Ureter (tissue), 1 donor: ENCODE measurements around the gene LRP11. TPM values are rescaled to one million over a fixed set of nuclear protein-coding genes. Genes with fewer than 3 reads are reported as not detected.

Source experiments
- DNase-seq: peaks from one replicate; pipeline ENCODE4 v3.0.0-alpha.2; 2020; ENCODE audit warnings: low spot score
- total RNA-seq: library from RNA; stranded (reverse); gene quantifications from one replicate; pipeline ENCODE4 v1.2.4, GENCODE V29; 2023
- donor health status: DM: yes; HTN: yes; CAD: no.

LRP11 gene
- total RNA-seq, 1 donor from 2014 or later: 73.6 TPM

- DNase-seq: no peak
Measured at GRCh38 chr6:149806127-149806526, 58.0 kb downstream of the LRP11 start.

- DNase-seq: no peak
Measured at GRCh38 chr6:149783551-149783950, 80.6 kb downstream of the LRP11 start.

- DNase-seq: no peak
Measured at GRCh38 chr6:149782337-149782736, 81.8 kb downstream of the LRP11 start.

GRCh38 chr6:149781715-149782114 is 82.4 kb downstream of the LRP11 start:
- DNase-seq: no peak

GRCh38 chr6:149779644-149779963 is 84.6 kb downstream of the LRP11 start:
- no peak for DNase-seq

GRCh38 chr6:149777624-149778023 is 86.5 kb downstream of the LRP11 start:
- no peak for DNase-seq

GRCh38 chr6:149771925-149772324 is 92.2 kb downstream of the LRP11 start:
- no peak for DNase-seq

- no peak for DNase-seq
Measured at GRCh38 chr6:149771185-149771584, 93.0 kb downstream of the LRP11 start.

GRCh38 chr6:149769676-149770075 is 94.5 kb downstream of the LRP11 start:
- DNase-seq: no peak

Other genes with a start within 250 kb of the LRP11 start
- gene KATNA1, start 215.6 kb downstream of the LRP11 start, total RNA-seq: 16.4 TPM
- 46.2 TPM for gene LATS1, start 146.3 kb downstream of the LRP11 start, total RNA-seq
- 51.4 TPM for gene NUP43, start 117.8 kb downstream of the LRP11 start, total RNA-seq
- gene PCMT1, start 114.6 kb downstream of the LRP11 start, total RNA-seq: 56.0 TPM
- 5.5 TPM for gene RAET1E, start 33.8 kb upstream of the LRP11 start, total RNA-seq
- gene RAET1G, start 58.8 kb upstream of the LRP11 start, total RNA-seq: 5.2 TPM
- 3.0 TPM for gene ULBP2, start 77.7 kb upstream of the LRP11 start, total RNA-seq
- gene ULBP1, start 99.6 kb upstream of the LRP11 start, total RNA-seq: 2.5 TPM
- not detected for gene RAET1L, start 161.2 kb upstream of the LRP11 start, total RNA-seq
- gene ULBP3, start 204.8 kb upstream of the LRP11 start, total RNA-seq: 4.5 TPM